CD4-positive, alpha-beta T cell treated with Interleukin-1 beta for 1 hour (primary cell): ENCODE data around the gene ABCA2.

Experiments used
- DNase-seq, 2 donors: peaks; one replicate each; pipeline ENCODE4 v3.0.0-alpha.2; 2020 to 2022

ABCA2 gene

GRCh38 chr9:137028263-137029057 is 423 bp upstream of the ABCA2 start:
- peak; percentile 73 to 77 for DNase-seq

GRCh38 chr9:137026828-137027227 is 1.2 kb downstream of the ABCA2 start:
- no peak for DNase-seq

- no peak for DNase-seq
These were observed 1.7 kb downstream of the ABCA2 start for GRCh38 chr9:137026384-137026783.

GRCh38 chr9:137025517-137025966 is 2.5 kb downstream of the ABCA2 start:
- DNase-seq, result peak; percentile 27 to 53

- DNase-seq, result no peak
These were observed 4.5 kb downstream of the ABCA2 start for GRCh38 chr9:137023583-137023991.

- DNase-seq, result no peak
These were observed 4.9 kb downstream of the ABCA2 start for GRCh38 chr9:137023157-137023556.

- no peak for DNase-seq
These were observed 5.4 kb downstream of the ABCA2 start for GRCh38 chr9:137022662-137023008.

- peak; percentile 74 for DNase-seq
These were observed 5.9 kb downstream of the ABCA2 start for GRCh38 chr9:137021979-137022661.

GRCh38 chr9:137021568-137021978 is 6.5 kb downstream of the ABCA2 start:
- no peak for DNase-seq

GRCh38 chr9:137020771-137021567 is 7.1 kb downstream of the ABCA2 start:
- no peak for DNase-seq

GRCh38 chr9:137019891-137020683 is 8.0 kb downstream of the ABCA2 start:
- no peak for DNase-seq

- DNase-seq, result no peak
These were observed 9.1 kb downstream of the ABCA2 start for GRCh38 chr9:137018761-137019559.

- no peak for DNase-seq
These were observed 10.1 kb downstream of the ABCA2 start for GRCh38 chr9:137017791-137018497.

- no peak for DNase-seq
These were observed 11.0 kb downstream of the ABCA2 start for GRCh38 chr9:137017071-137017470.

- DNase-seq, result no peak
These were observed 11.6 kb downstream of the ABCA2 start for GRCh38 chr9:137016436-137016835.

- DNase-seq, result no peak
These were observed 12.1 kb downstream of the ABCA2 start for GRCh38 chr9:137015976-137016375.

GRCh38 chr9:137015540-137015930 is 12.5 kb downstream of the ABCA2 start:
- no peak for DNase-seq

GRCh38 chr9:137014776-137015539 is 13.1 kb downstream of the ABCA2 start:
- no peak for DNase-seq

GRCh38 chr9:137014166-137014565 is 13.9 kb downstream of the ABCA2 start:
- DNase-seq, result no peak

- DNase-seq, result no peak
These were observed 14.5 kb downstream of the ABCA2 start for GRCh38 chr9:137013571-137013940.
